OCI-LY7 (cell line): Measurements from ENCODE around the gene DPEP3. TPM values are rescaled to one million over a fixed set of nuclear protein-coding genes. Genes with fewer than 3 reads are reported as not detected.

ENCODE experiments used
- BruUV-seq: library from RNA; stranded (reverse); fragments of 400-500 nt; replicated peaks from 2 replicates; lab custom pipeline; 2021; lab: Mats Ljungman, UMichigan
- CTCF ChIA-PET: fragments of 300-600 bp; sonication (Branson Sonifier 250); formaldehyde crosslinking; loops from one replicate; lab custom pipeline; 2022; ENCODE audit warnings: antibody characterized with exemption; ENCODE audit not compliant: unreplicated experiment; lab: Charles Lee
- POLR2A ChIA-PET: fragments of 300-600 bp; sonication (Branson Sonifier 250); formaldehyde crosslinking; loops from one replicate; lab custom pipeline; 2022; ENCODE audit warnings: antibody characterized with exemption; lab: Charles Lee
- DNase-seq: peaks from one replicate; pipeline ENCODE4 v3.0.0-alpha.2; 2015; ENCODE audit warnings: low spot score
- H2AFZ ChIP-seq: fragments of 200-600 bp; sonication (generic), shearing (Covaris generic); 2 replicates; pipeline ENCODE4 v1.6.1; 2014; ENCODE audit warnings: mild to moderate bottlenecking, antibody characterized with exemption, low read length, moderate library complexity
- H3K27ac ChIP-seq: fragments of 200-600 bp; sonication (generic); 2 replicates; pipeline ENCODE4 v1.5.1; 2014; ENCODE audit warnings: mixed run types, low read depth, mild to moderate bottlenecking, moderate library complexity, low read length, inconsistent platforms; ENCODE audit not compliant: poor library complexity, severe bottlenecking
- H3K36me3 ChIP-seq: fragments of 200-600 bp; sonication (generic); 2 replicates; pipeline ENCODE4 v1.6.1; 2014; ENCODE audit warnings: mild to moderate bottlenecking, antibody characterized with exemption, low read length, moderate library complexity, mixed read lengths; ENCODE audit not compliant: insufficient read depth
- H3K4me1 ChIP-seq: fragments of 200-600 bp; sonication (generic); 2 replicates; pipeline ENCODE4 v1.5.1; 2014; ENCODE audit warnings: mild to moderate bottlenecking, low read length; ENCODE audit not compliant: insufficient read depth, poor library complexity, severe bottlenecking
- H3K4me2 ChIP-seq: fragments of 200-600 bp; sonication (generic); 2 replicates; pipeline ENCODE4 v1.6.1; 2014; ENCODE audit warnings: mild to moderate bottlenecking, low read length
- H3K4me3 ChIP-seq: fragments of 200-600 bp; sonication (generic); 2 replicates; pipeline ENCODE4 v1.5.1; 2014; ENCODE audit warnings: mild to moderate bottlenecking, low read depth, low read length; ENCODE audit not compliant: poor library complexity, severe bottlenecking
- H3K79me2 ChIP-seq: fragments of 200-600 bp; sonication (generic); 2 replicates; pipeline ENCODE4 v1.6.1; 2016; ENCODE audit warnings: low read depth, mild to moderate bottlenecking, low read length, moderate library complexity, mixed read lengths; ENCODE audit not compliant: insufficient read depth
- H3K9me2 ChIP-seq: fragments of 200-600 bp; sonication (generic); 2 replicates; pipeline ENCODE4 v1.6.1; 2016; ENCODE audit warnings: mild to moderate bottlenecking, low read length, mixed read lengths; ENCODE audit not compliant: insufficient read depth
- H3K9me3 ChIP-seq: fragments of 200-600 bp; sonication (generic); 2 replicates; pipeline ENCODE4 v1.6.1; 2014; ENCODE audit warnings: mild to moderate bottlenecking, mixed run types, low read length, mixed read lengths
- H4K20me1 ChIP-seq: fragments of 200-600 bp; sonication (generic); 2 replicates; pipeline ENCODE4 v1.6.1; 2014; ENCODE audit warnings: mild to moderate bottlenecking, antibody characterized with exemption, low read length, moderate library complexity, mixed read lengths; ENCODE audit not compliant: insufficient read depth
- CTCF ChIP-seq: fragments of 200-600 bp; sonication (generic); conservative IDR thresholded peaks from 2 replicates; pipeline ENCODE4 v1.5.1; 2014; ENCODE audit warnings: mild to moderate bottlenecking, antibody characterized with exemption, low read length, moderate library complexity, mixed read lengths
- EZH2phosphoT487 ChIP-seq: fragments of 200-600 bp; sonication (generic); IDR thresholded peaks from 2 replicates; pipeline ENCODE4 v1.6.1; 2018; ENCODE audit warnings: low read depth, borderline replicate concordance, mild to moderate bottlenecking, mixed run types, antibody characterized with exemption, low read length, moderate library complexity, mixed read lengths
- intact Hi-C: fragments of 100-400 bp; cut with micrococcal nuclease; formaldehyde crosslinking; loops from one replicate; pipeline ENCODE4 v1.10.0; 2022; ENCODE audit not compliant: unreplicated experiment
- total RNA-seq, 2 experiments: library from RNA; depleted of rRNA in 1 of 2; stranded (reverse); fragments of >200 nt in 1 of 2; shearing (Covaris generic) in 1 of 2; gene quantifications; 2 replicates each; pipeline ENCODE4 v1.2.3, GENCODE V29; 2014 to 2022

The DPEP3 gene
- total RNA-seq, 2 experiments from 2014 or later = not detected

DNA sequence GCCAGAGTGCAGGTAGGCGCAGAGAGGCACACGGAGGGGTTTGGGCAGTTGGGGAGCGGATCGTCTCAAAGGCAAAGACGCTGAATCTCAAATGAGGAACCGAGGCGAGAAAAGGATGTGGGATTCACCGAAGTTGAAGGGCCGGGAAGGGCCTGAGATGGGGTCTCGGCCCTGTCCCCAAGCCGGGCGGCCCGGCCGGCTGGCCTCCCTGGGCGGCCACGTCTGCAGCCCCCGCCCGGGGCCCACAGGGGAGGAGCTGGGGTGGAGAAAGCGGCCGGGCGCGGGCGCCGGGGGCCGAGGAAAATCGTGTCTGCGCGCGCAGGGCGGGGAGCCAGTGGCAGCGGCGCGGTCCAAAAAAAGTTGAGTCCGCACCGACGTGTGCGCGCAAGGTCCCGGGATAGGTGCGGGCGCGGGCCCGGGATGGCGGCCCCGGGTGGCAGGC lies 12.3 kb downstream of the DPEP3 start:
- no TSS peak for BruUV-seq
- no peaks in the 10 kb centered on the region for H3K36me3 ChIP-seq
- peak overlapping the region; percentile 86 for H3K4me3 ChIP-seq
- no peaks in the 10 kb centered on the region for H3K9me3 ChIP-seq
- CTCF ChIA-PET = no interaction called here
- intact Hi-C loops = loop anchor here (1.0 to 2.0 kb wide), 2 partner anchors 25 to 73 kb away; no protein-coding TSS in a partner anchor
- TF ChIP-seq EZH2phosphoT487 (no peak), CTCF (no peak)
- H3K4me1 ChIP-seq = peaks cover 34% of the 10 kb centered on the region
- H3K79me2 ChIP-seq = no peaks in the 10 kb centered on the region
- H2AFZ ChIP-seq = peak overlapping the region; percentile 85
- no peak overlapping the region for H3K27ac ChIP-seq
- peak; percentile 41 for DNase-seq
- peak overlapping the region; percentile 84 for H3K4me2 ChIP-seq
- POLR2A ChIA-PET = no interaction called here
- H4K20me1 ChIP-seq = no peaks in the 10 kb centered on the region
- no peaks in the 10 kb centered on the region for H3K9me2 ChIP-seq

GRCh38 chr16:67967183-67967957 lies 12.9 kb downstream of the DPEP3 start:
- no peaks in the 10 kb centered on the region for H3K9me2 ChIP-seq
- peak; percentile 55 for TF ChIP-seq CTCF
- no peak for TF ChIP-seq EZH2phosphoT487
- peak overlapping the region; percentile 84 for H3K4me2 ChIP-seq
- no peaks in the 10 kb centered on the region for H3K9me3 ChIP-seq
- no peak overlapping the region for H3K27ac ChIP-seq
- H3K4me3 ChIP-seq = peak overlapping the region; percentile 86
- intact Hi-C loops = no loop called here
- H3K36me3 ChIP-seq = no peaks in the 10 kb centered on the region
- peak overlapping the region; percentile 85; the same call in 1 of the 2 replicates for H2AFZ ChIP-seq
- POLR2A ChIA-PET = no interaction called here
- peaks cover 34% of the 10 kb centered on the region for H3K4me1 ChIP-seq
- BruUV-seq = no TSS peak
- no peaks in the 10 kb centered on the region for H3K79me2 ChIP-seq
- CTCF ChIA-PET = no interaction called here
- no peaks in the 10 kb centered on the region for H4K20me1 ChIP-seq
- peak; percentile 58 for DNase-seq
